Effector memory CD4-positive, alpha-beta T cell (primary cell): ENCODE results near the gene WDFY1.

Source experiments
- DNase-seq, 3 donors: peaks; one replicate each; pipeline ENCODE4 v3.0.0-alpha.2; 2020
- H3K27ac ChIP-seq: 2 replicates; pipeline ENCODE4 v1.7.0; 2013; ENCODE audit warnings: mild to moderate bottlenecking, low read length, moderate library complexity; ENCODE audit not compliant: insufficient read depth, poor library complexity, severe bottlenecking
- H3K27me3 ChIP-seq: replicated peaks from 2 replicates; pipeline ENCODE4 v1.7.0; 2013; ENCODE audit warnings: mild to moderate bottlenecking, low read length; ENCODE audit not compliant: insufficient read depth, control insufficient read depth, poor library complexity, severe bottlenecking
- H3K36me3 ChIP-seq: 2 replicates; pipeline ENCODE4 v1.7.0; 2013; ENCODE audit warnings: mild to moderate bottlenecking, low read length, moderate library complexity; ENCODE audit not compliant: control insufficient read depth, insufficient read depth
- H3K4me1 ChIP-seq: 2 replicates; pipeline ENCODE4 v1.7.0; 2013; ENCODE audit warnings: low read length, mild to moderate bottlenecking; ENCODE audit not compliant: control insufficient read depth, insufficient read depth, poor library complexity, severe bottlenecking
- H3K4me3 ChIP-seq: 2 replicates; pipeline ENCODE4 v1.7.0; 2013; ENCODE audit warnings: low read length, low read depth, mild to moderate bottlenecking; ENCODE audit not compliant: insufficient read depth, poor library complexity, severe bottlenecking
- H3K9me3 ChIP-seq: 2 replicates; pipeline ENCODE4 v1.7.0; 2013; ENCODE audit warnings: mild to moderate bottlenecking, low read length, moderate library complexity; ENCODE audit not compliant: control insufficient read depth

WDFY1 gene

GRCh38 chr2:223900066-223900465 is 45.1 kb downstream of the WDFY1 start:
- no peak overlapping the region for H3K4me3 ChIP-seq
- no peak for DNase-seq
- peaks cover 31% of the 10 kb centered on the region for H3K36me3 ChIP-seq
- H3K27me3 ChIP-seq, result no peaks in the 10 kb centered on the region
- no peaks in the 10 kb centered on the region for H3K4me1 ChIP-seq
- no peaks in the 10 kb centered on the region for H3K9me3 ChIP-seq
- H3K27ac ChIP-seq, result no peak overlapping the region

- no peak overlapping the region for H3K4me3 ChIP-seq
- no peaks in the 10 kb centered on the region for H3K9me3 ChIP-seq
- H3K27ac ChIP-seq, result no peak overlapping the region
- no peaks in the 10 kb centered on the region for H3K4me1 ChIP-seq
- no peaks in the 10 kb centered on the region for H3K27me3 ChIP-seq
- DNase-seq, result no peak
- H3K36me3 ChIP-seq, result peaks cover 41% of the 10 kb centered on the region
Measured at GRCh38 chr2:223897669-223898330, 47.3 kb downstream of the WDFY1 start.

DNA sequence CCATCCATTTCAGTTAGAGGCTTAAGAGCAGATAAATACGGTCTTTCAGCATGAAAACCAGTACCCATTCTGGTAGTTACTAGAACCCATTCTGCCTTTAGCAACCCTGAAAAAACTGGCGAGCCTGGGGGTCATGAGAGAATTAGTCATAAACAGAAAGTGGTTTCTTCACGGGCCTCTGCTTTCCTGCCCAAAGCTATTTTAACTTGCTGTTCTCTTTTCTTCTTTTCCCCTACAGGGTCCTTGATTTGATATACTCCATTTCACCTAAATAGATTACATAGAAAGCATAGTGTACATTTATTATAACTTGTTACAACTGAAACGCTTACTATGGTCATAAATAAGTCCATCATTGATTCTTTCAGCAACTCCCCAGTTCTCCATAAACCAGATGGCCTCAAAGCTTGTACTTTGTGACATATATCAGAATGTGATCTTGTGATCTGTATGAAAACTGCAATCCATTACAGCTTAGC is 48.3 kb downstream of the WDFY1 start:
- Histone ChIP-seq H3K27ac (no peak overlapping the region), H3K4me3 (no peak overlapping the region), H3K27me3 (no peaks in the 10 kb centered on the region), H3K4me1 (no peaks in the 10 kb centered on the region), H3K9me3 (no peaks in the 10 kb centered on the region), H3K36me3 (peaks cover 41% of the 10 kb centered on the region)
- no peak for DNase-seq

- DNase-seq, result no peak
- Histone ChIP-seq H3K4me3 (no peak overlapping the region), H3K27me3 (no peaks in the 10 kb centered on the region), H3K27ac (no peak overlapping the region), H3K9me3 (no peaks in the 10 kb centered on the region), H3K36me3 (peaks cover 30% of the 10 kb centered on the region), H3K4me1 (no peaks in the 10 kb centered on the region)
Measured at GRCh38 chr2:223894968-223895367, 50.2 kb downstream of the WDFY1 start.

GRCh38 chr2:223894009-223894408 is 51.1 kb downstream of the WDFY1 start:
- H3K4me1 ChIP-seq, result no peaks in the 10 kb centered on the region
- H3K36me3 ChIP-seq, result peaks cover 32% of the 10 kb centered on the region
- no peak overlapping the region for H3K4me3 ChIP-seq
- H3K9me3 ChIP-seq, result no peaks in the 10 kb centered on the region
- no peaks in the 10 kb centered on the region for H3K27me3 ChIP-seq
- no peak overlapping the region for H3K27ac ChIP-seq
- DNase-seq, result no peak

DNA sequence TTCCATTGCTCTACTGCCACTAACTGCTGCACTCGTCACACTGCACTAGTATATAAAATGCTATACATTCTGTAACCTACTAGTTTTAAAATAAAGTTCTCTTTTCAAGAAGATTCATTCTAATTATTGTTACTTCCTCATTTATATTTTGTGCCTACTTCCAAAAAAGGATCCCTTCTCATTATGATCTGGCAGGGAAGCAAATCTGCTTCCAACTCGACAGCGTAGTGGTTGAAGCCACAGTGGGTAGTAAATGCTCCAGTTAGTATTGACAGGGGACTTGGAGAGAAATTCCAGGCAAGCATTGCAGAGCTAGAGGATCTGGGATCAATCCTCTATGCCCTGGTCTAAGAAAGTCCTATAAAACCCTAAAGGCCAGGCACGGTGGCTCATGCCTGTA is 54.4 kb downstream of the WDFY1 start:
- no peak for DNase-seq
- peaks cover 21% of the 10 kb centered on the region for H3K36me3 ChIP-seq
- no peak overlapping the region for H3K4me3 ChIP-seq
- H3K9me3 ChIP-seq, result no peaks in the 10 kb centered on the region
- H3K27ac ChIP-seq, result no peak overlapping the region
- H3K4me1 ChIP-seq, result no peaks in the 10 kb centered on the region
- H3K27me3 ChIP-seq, result no peaks in the 10 kb centered on the region

DNA sequence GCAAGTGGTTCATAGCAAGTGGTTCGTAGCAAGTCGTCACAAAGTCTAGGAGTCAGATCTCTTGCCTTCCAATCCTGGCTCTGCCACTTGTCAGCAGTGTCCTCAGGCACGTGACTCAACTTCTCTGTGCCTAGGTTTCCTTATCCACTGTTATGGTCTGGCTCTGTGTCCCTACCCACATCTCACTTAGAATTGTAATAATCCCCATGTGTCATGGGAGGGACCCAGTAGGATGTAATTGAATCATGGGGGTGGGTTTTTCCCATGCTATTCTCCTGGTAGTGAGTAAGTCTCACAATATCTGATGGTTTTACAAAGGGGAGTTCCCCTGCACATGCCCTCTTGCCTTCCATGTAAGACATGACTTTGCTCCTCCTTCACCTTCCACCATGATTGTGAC is 55.9 kb downstream of the WDFY1 start:
- DNase-seq, result no peak
- Histone ChIP-seq H3K9me3 (no peaks in the 10 kb centered on the region), H3K4me3 (no peak overlapping the region), H3K27ac (no peak overlapping the region), H3K27me3 (no peaks in the 10 kb centered on the region), H3K36me3 (peaks cover 17% of the 10 kb centered on the region), H3K4me1 (no peaks in the 10 kb centered on the region)

DNA sequence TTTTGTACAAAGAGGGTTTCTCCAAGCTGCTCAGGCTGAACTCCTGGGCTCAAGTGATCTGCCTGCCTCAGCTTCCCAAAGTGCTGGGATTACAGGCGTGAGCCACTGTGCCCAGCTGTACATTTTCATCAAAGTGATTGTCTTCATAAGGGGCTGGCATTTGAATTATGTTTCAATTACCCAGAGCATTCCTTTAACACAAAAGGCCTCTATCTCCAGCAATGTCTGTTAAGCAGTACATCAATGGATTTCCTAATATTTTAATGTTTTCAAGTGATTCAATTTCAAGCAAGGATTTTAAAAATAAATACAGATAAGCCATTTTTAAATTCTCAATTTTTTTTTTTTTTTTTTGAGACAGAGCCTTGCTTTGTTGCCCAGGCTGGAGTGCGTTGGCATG is 56.9 kb downstream of the WDFY1 start:
- H3K27me3 ChIP-seq, result no peaks in the 10 kb centered on the region
- no peak for DNase-seq
- no peak overlapping the region for H3K27ac ChIP-seq
- no peaks in the 10 kb centered on the region for H3K4me1 ChIP-seq
- no peak overlapping the region for H3K4me3 ChIP-seq
- H3K36me3 ChIP-seq, result peaks cover 13% of the 10 kb centered on the region
- no peaks in the 10 kb centered on the region for H3K9me3 ChIP-seq

DNA sequence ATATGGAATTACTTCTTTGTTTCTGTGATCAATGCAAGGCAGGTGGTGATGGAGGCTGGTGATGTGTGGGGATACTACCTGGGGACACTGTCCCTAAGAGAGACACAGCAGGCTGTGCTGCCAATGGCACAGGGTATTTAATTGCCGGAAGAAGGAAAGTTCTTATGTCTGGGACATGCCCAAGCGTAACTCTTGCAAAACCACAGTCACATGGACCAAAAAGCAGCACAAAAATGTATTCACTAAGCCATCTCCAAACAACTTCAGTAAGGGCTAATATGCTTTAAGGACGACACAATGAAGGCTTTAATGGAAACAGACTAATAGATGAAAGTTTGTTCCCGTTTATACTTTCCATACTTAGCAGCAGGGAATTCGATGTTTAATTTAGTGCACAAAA is 58.0 kb downstream of the WDFY1 start:
- H3K27ac ChIP-seq, result no peak overlapping the region
- no peak overlapping the region for H3K4me3 ChIP-seq
- H3K27me3 ChIP-seq, result no peaks in the 10 kb centered on the region
- no peak for DNase-seq
- H3K9me3 ChIP-seq, result no peaks in the 10 kb centered on the region
- H3K4me1 ChIP-seq, result no peaks in the 10 kb centered on the region
- peaks cover 8% of the 10 kb centered on the region for H3K36me3 ChIP-seq

GRCh38 chr2:223886726-223887125 is 58.4 kb downstream of the WDFY1 start:
- Histone ChIP-seq H3K4me1 (no peaks in the 10 kb centered on the region), H3K4me3 (no peak overlapping the region), H3K36me3 (peaks cover 8% of the 10 kb centered on the region), H3K27me3 (no peaks in the 10 kb centered on the region), H3K9me3 (no peaks in the 10 kb centered on the region), H3K27ac (no peak overlapping the region)
- DNase-seq, result no peak
